Upper lobe of left lung (tissue), 6 donors: ENCODE results near the gene DYSF. TPM values are rescaled to one million over a fixed set of nuclear protein-coding genes. Genes with fewer than 3 reads are reported as not detected.
A peak's percentile ranks its signal among the peaks of the same experiment; 100 is the strongest.

Experiments
- ATAC-seq, 2 donors: fragments of 200-7000 bp; cut with Tn5 transposase; one replicate each; pipeline ENCODE4 v1.9.1; 2022; ENCODE audit warnings: mild to moderate bottlenecking in 2 of 2, moderate library complexity in 2 of 2; ENCODE audit not compliant: low FRiP score in 2 of 2
- DNase-seq, 2 donors: peaks; one replicate each; pipeline ENCODE4 v3.0.0-alpha.2; 2019 to 2020
- H3K27ac ChIP-seq, 4 donors: fragments of 200-600 bp; sonication (generic); one replicate each; pipeline ENCODE4 v1.5.1; 2016 to 2019
- H3K27me3 ChIP-seq, 4 donors: fragments of 200-600 bp; sonication (generic); one replicate each; pipeline ENCODE4 v1.5.1; 2017 to 2019
- H3K36me3 ChIP-seq, 4 donors: fragments of 200-600 bp; sonication (generic); one replicate each; pipeline ENCODE4 v1.5.1; 2016 to 2019
- H3K4me1 ChIP-seq, 4 donors: fragments of 200-600 bp; sonication (generic); one replicate each; pipeline ENCODE4 v1.5.1; 2018 to 2019
- H3K4me3 ChIP-seq, 4 donors: fragments of 200-600 bp; sonication (generic); one replicate each; pipeline ENCODE4 v1.5.1; 2017 to 2019; ENCODE audit warnings: mild to moderate bottlenecking in 2 of 4, moderate library complexity in 1 of 4
- H3K9me3 ChIP-seq, 4 donors: fragments of 200-600 bp; sonication (generic); one replicate each; pipeline ENCODE4 v1.5.1; 2018 to 2019
- EP300 ChIP-seq, 4 donors: sonication (generic); formaldehyde crosslinking; IDR thresholded peaks; one replicate each; pipeline ENCODE4 v1.5.1; 2017; ENCODE audit warnings: antibody characterized with exemption in 4 of 4, control low read depth in 2 of 4
- POLR2A ChIP-seq, 4 donors: fragments of 450-650 bp; IDR thresholded peaks; one replicate each; pipeline ENCODE4 v1.5.1; 2016 to 2017; ENCODE audit warnings: antibody characterized with exemption in 4 of 4, mild to moderate bottlenecking in 2 of 4
- POLR2AphosphoS5 ChIP-seq, 2 donors: sonication (generic); formaldehyde crosslinking; IDR thresholded peaks; one replicate each; pipeline ENCODE4 v1.5.1; 2017; ENCODE audit warnings: antibody characterized with exemption in 2 of 2
- WGBS, 2 donors: methylation state at CpG; one replicate each; pipeline ENCODE4 v1.1.5; 2017 to 2018; 5-methylcytosine and 5-hydroxymethylcytosine counted together
- total RNA-seq, 6 donors: library from RNA; depleted of rRNA in 4 of 6; stranded (reverse); fragments of >200 nt in 4 of 6; gene quantifications; one replicate each; pipeline versions ENCODE4 v1.1.0 to v1.2.1, GENCODE V29; 2016 to 2021
- TF ChIP-seq, protein P1 (sequence below), 6 experiments: fragments of 450-650 bp in 4 of 6; fragments of 200-600 bp in 2 of 6; sonication (generic) in 2 of 6; IDR thresholded peaks; one replicate each; pipeline ENCODE4 v1.5.1; 2016 to 2019; ENCODE audit warnings: antibody characterized with exemption in 6 of 6
- donor health status: DM: no; HTN: no; CAD: no; lungs with moderate emphysema.
- donor health status: DM: no; HTN: yes; CAD: no; lungs with severe emphysema.

DYSF gene
- total RNA-seq, 6 donors from 2014 or later, result 17.5 to 72.7 (median 42.7) TPM

DNA sequence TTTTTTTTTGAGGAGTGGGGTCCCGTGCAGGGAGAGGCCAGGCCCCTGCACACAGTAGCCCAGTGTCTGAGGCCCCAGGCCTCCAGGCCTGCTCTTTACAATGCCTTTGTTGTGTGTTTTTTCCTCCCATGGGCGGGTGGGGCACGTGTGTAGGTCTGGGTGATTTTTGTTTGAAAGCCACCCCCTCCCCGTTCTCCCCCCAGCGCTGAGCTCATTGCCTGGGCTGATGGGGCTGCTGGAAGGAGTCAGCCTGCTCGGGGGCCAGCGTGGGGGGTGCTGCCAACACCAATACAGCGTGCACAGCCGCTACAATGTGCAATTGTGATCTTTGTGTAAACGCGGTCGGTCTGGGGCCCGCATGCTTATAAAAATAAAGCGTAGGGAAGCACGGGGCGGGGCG lies 142.7 kb downstream of the DYSF start:
- Histone ChIP-seq H3K9me3 (no peaks in the 10 kb centered on the region), H3K4me3 (no peak overlapping the region), H3K27ac (peak overlapping the region in 2 of 4 donors; percentile 57 to 63), H3K27me3 (no peaks in the 10 kb centered on the region), H3K36me3 (peaks cover 0 to 32% (median 0%) of the 10 kb centered on the region in 4 donors), H3K4me1 (peaks cover 5 to 30% (median 12%) of the 10 kb centered on the region in 4 donors)
- TF ChIP-seq POLR2AphosphoS5 (IDR thresholded peaks at IDR 0.05), result peak in 1 of 2 donors; percentile 37
- TF ChIP-seq POLR2A (IDR thresholded peaks at IDR 0.05), result no peak
- ATAC-seq (no peak), DNase-seq (no peak)
- WGBS, 2 donors, result 47 to 49% methylated on average over 17 of the region's 17 CpGs

DNA sequence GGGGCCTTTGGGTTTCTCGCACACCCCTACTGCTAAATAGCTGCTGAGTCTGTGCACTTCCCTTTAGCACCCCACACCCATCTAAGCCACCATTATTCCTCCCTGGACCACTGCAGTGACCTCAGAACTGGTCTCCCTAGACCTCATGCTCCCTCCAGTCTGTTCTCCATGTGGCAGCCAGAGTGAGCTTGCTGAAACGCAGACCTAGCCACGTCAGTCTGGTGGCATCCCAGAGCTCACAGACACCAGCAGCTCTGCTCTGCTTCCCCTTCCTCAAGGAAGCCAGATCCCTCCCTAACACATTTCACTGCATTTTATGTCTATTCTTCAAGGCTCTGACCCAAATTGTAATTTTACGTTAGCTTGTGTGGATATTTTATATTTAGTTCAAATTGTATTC lies 144.4 kb downstream of the DYSF start:
- H3K36me3 ChIP-seq, result peaks cover 0 to 34% (median 0%) of the 10 kb centered on the region in 4 donors
- H3K4me3 ChIP-seq, result no peak overlapping the region
- 86% methylated on average over 4 of the region's 4 CpGs for WGBS, 2 donors
- TF ChIP-seq POLR2A (IDR thresholded peaks at IDR 0.05), result no peak
- TF ChIP-seq, protein P1, sequence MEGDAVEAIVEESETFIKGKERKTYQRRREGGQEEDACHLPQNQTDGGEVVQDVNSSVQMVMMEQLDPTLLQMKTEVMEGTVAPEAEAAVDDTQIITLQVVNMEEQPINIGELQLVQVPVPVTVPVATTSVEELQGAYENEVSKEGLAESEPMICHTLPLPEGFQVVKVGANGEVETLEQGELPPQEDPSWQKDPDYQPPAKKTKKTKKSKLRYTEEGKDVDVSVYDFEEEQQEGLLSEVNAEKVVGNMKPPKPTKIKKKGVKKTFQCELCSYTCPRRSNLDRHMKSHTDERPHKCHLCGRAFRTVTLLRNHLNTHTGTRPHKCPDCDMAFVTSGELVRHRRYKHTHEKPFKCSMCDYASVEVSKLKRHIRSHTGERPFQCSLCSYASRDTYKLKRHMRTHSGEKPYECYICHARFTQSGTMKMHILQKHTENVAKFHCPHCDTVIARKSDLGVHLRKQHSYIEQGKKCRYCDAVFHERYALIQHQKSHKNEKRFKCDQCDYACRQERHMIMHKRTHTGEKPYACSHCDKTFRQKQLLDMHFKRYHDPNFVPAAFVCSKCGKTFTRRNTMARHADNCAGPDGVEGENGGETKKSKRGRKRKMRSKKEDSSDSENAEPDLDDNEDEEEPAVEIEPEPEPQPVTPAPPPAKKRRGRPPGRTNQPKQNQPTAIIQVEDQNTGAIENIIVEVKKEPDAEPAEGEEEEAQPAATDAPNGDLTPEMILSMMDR (IDR thresholded peaks at IDR 0.05), result no peak
- no peak for TF ChIP-seq EP300 (IDR thresholded peaks at IDR 0.05)
- TF ChIP-seq POLR2AphosphoS5 (IDR thresholded peaks at IDR 0.05), result no peak
- no peaks in the 10 kb centered on the region for H3K9me3 ChIP-seq
- no peak for ATAC-seq
- peaks cover 2 to 22% (median 11%) of the 10 kb centered on the region in 4 donors for H3K4me1 ChIP-seq
- no peaks in the 10 kb centered on the region for H3K27me3 ChIP-seq
- no peak for DNase-seq
- H3K27ac ChIP-seq, result no peak overlapping the region

DNA sequence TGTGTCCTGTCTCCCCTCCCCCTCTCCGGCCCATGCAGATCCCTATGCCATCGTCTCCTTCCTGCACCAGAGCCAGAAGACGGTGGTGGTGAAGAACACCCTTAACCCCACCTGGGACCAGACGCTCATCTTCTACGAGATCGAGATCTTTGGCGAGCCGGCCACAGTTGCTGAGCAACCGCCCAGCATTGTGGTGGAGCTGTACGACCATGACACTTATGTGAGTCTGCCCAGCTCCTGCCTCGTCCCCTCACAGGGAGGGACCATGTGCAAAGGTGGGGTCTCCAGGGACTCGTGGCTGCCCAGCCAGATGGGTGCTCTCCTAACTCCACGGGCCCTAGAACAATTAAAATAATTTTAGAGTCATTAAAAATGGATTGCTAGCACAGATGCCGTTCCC lies 145.2 kb downstream of the DYSF start:
- WGBS, 2 donors, result 87 to 93% methylated on average over 14 of the region's 14 CpGs
- H3K27me3 ChIP-seq, result no peaks in the 10 kb centered on the region
- H3K4me3 ChIP-seq, result no peak overlapping the region
- no peak for TF ChIP-seq POLR2A (IDR thresholded peaks at IDR 0.05)
- TF ChIP-seq, protein P1 (IDR thresholded peaks at IDR 0.05), result no peak
- TF ChIP-seq EP300 (IDR thresholded peaks at IDR 0.05), result no peak
- no peak for TF ChIP-seq POLR2AphosphoS5 (IDR thresholded peaks at IDR 0.05)
- DNase-seq (no peak), ATAC-seq (no peak)
- no peak overlapping the region for H3K27ac ChIP-seq
- peaks cover 0 to 34% (median 0%) of the 10 kb centered on the region in 4 donors for H3K36me3 ChIP-seq
- peaks cover 7 to 29% (median 16%) of the 10 kb centered on the region in 4 donors for H3K4me1 ChIP-seq
- H3K9me3 ChIP-seq, result no peaks in the 10 kb centered on the region

DNA sequence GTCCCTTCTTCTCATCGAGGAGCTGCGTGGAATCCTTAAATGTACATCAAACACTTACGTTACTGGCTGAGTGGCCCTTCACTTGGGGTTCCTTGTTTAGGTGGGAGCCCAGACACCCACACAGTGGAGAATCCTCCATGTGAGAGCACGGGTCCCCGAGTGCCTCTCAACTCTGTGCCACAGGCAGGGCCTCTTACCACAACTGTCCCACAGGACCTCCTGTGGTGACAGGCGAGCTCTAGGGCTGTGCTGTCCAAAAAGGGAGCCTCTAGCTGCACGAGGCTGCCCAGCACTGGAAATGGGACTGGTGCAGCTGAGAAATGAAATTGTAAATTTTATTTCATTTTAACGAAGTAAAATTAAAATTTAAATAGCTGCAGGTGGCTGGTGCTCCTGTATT lies 145.7 kb downstream of the DYSF start:
- no peak for TF ChIP-seq EP300 (IDR thresholded peaks at IDR 0.05)
- no peak for TF ChIP-seq POLR2A (IDR thresholded peaks at IDR 0.05)
- TF ChIP-seq, protein P1 (IDR thresholded peaks at IDR 0.05), result no peak
- TF ChIP-seq POLR2AphosphoS5 (IDR thresholded peaks at IDR 0.05), result no peak

DNA sequence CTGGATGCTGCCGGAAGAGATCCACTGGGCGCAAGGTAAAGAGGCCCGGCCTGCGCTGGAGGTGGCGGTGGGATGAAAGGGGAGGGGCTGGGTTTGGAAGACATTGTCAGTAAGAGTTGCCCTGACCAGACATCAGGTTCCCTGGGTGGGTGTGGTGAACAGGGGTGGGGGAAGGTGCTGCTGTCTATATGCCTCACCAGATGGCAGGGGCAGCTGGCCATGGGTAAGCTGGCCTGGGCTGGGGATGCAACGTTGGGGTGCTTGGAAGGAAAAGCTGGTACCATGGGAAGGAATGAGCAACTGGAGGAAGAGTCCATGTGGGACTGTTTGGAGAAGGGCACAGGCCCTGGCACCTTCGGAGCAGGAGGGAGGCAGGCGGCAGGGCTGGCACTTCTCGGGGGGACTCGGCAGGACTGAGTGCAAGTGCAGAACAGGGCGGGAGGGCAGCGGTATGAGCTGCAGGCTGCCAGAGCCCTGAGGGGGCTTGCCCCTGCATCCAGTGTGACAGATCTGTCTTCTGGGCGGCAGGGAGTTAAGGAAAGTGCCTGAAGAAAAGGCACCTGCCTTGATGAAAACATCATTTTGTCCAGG lies 146.4 kb downstream of the DYSF start:
- Histone ChIP-seq H3K4me3 (no peak overlapping the region), H3K9me3 (no peaks in the 10 kb centered on the region), H3K4me1 (peaks cover 16 to 41% (median 27%) of the 10 kb centered on the region in 4 donors), H3K27ac (no peak overlapping the region), H3K27me3 (no peaks in the 10 kb centered on the region), H3K36me3 (peaks cover 0 to 26% (median 0%) of the 10 kb centered on the region in 4 donors)
- ATAC-seq (no peak), DNase-seq (no peak)
- TF ChIP-seq, protein P1 (IDR thresholded peaks at IDR 0.05), result no peak
- TF ChIP-seq POLR2AphosphoS5 (IDR thresholded peaks at IDR 0.05) (no peak), EP300 (IDR thresholded peaks at IDR 0.05) (no peak), POLR2A (IDR thresholded peaks at IDR 0.05) (no peak)
- WGBS, 2 donors, result 93% methylated on average over 13 of the region's 13 CpGs

More for the DNA sequence above, 145.7 kb downstream of the DYSF start:
- DNase-seq (no peak), ATAC-seq (no peak)
- Histone ChIP-seq H3K9me3 (no peaks in the 10 kb centered on the region), H3K4me1 (peaks cover 12 to 34% (median 20%) of the 10 kb centered on the region in 4 donors), H3K27ac (no peak overlapping the region), H3K27me3 (no peaks in the 10 kb centered on the region), H3K4me3 (no peak overlapping the region), H3K36me3 (peaks cover 0 to 29% (median 0%) of the 10 kb centered on the region in 4 donors)
- WGBS, 2 donors, result 61 to 76% methylated on average over 6 to 8 of the region's 8 CpGs
